Left renal pelvis (tissue), 4 donors: ENCODE results near the gene WNT3A. TPM values are rescaled to one million over a fixed set of nuclear protein-coding genes. Genes with fewer than 3 reads are reported as not detected.

Experiments
- DNase-seq, 4 donors: peaks; one replicate each; pipeline ENCODE4 v3.0.0-alpha.2; 2013; ENCODE audit warnings: low read depth in 4 of 4, low spot score in 3 of 4
- polyA plus RNA-seq, 4 donors: library from polyadenylated mRNA; unstranded; fragments of 120-200 nt; gene quantifications; one replicate each; pipeline ENCODE4 v1.2.1, GENCODE V29; 2013; ENCODE audit not compliant: insufficient read length in 4 of 4

WNT3A gene
- polyA plus RNA-seq, 4 donors: 0.09 to 0.16 (median 0.12) TPM; not detected in 1

- DNase-seq: no peak
Measured at GRCh38 chr1:228081578-228082213, 74.9 kb downstream of the WNT3A start.

GRCh38 chr1:228082214-228082917, 75.6 kb downstream of the WNT3A start, which contains the start of gene ARF1:
Gene ARF1, plus strand, starts transcription at chr1:228082708. Its CDS starts 14,407 bp downstream, at chr1:228097115.
- peak; percentile 85 to 93 (median 90) for DNase-seq

- no peak for DNase-seq
Measured at GRCh38 chr1:228082918-228083870, 76.4 kb downstream of the WNT3A start.

GRCh38 chr1:228083871-228084278, 77.1 kb downstream of the WNT3A start:
- no peak for DNase-seq

GRCh38 chr1:228084325-228084724, 77.5 kb downstream of the WNT3A start:
- no peak for DNase-seq

GRCh38 chr1:228084797-228085196, 78.0 kb downstream of the WNT3A start:
- no peak for DNase-seq

GRCh38 chr1:228085287-228085951, 78.6 kb downstream of the WNT3A start:
- DNase-seq: no peak

- no peak for DNase-seq
Measured at GRCh38 chr1:228087771-228088251, 81.0 kb downstream of the WNT3A start.

- DNase-seq: no peak
Measured at GRCh38 chr1:228088586-228089498, 82.0 kb downstream of the WNT3A start.

- no peak for DNase-seq
Measured at GRCh38 chr1:228089519-228090380, 83.0 kb downstream of the WNT3A start.

GRCh38 chr1:228090613-228091081, 83.8 kb downstream of the WNT3A start:
- DNase-seq: no peak

- DNase-seq: no peak
Measured at GRCh38 chr1:228091084-228091483, 84.3 kb downstream of the WNT3A start.

GRCh38 chr1:228092342-228093049, 85.7 kb downstream of the WNT3A start:
- DNase-seq: no peak

GRCh38 chr1:228093050-228093906, 86.5 kb downstream of the WNT3A start:
- DNase-seq: no peak

- DNase-seq: no peak
Measured at GRCh38 chr1:228094432-228095016, 87.7 kb downstream of the WNT3A start.

- no peak for DNase-seq
Measured at GRCh38 chr1:228095161-228095560, 88.4 kb downstream of the WNT3A start.
